ENCODE results near the gene PTPRQ.
"Not testable (repeated sequence)": the region's sequence is repeated elsewhere in the genome, so short reads cannot be mapped to it uniquely, and the experiment has no call there.

The PTPRQ gene

DNA sequence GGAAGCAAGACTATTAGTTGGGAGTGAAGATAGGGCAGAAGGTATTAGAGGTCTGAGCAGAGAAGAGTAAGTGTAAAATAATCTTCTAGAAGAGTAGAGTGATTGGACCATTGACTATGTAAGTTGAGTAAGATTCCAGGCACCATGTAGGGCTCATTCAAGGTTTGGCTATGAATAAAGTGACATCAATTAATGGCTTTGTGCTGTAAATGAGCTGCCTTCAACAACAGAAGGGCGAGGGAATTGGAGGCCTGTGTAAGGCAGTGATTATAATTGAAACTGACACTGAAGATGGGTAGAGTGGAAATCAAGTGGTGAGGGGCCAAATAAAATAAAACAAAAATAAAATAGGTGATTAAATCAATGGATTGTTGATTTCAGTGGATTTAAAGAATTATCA, 26.4 kb downstream of the PTPRQ start:
- WGBS (ENCODE audit: insufficient coverage, insufficient read length): no CpG with 5 or more reads among the region's 1 CpG

DNA sequence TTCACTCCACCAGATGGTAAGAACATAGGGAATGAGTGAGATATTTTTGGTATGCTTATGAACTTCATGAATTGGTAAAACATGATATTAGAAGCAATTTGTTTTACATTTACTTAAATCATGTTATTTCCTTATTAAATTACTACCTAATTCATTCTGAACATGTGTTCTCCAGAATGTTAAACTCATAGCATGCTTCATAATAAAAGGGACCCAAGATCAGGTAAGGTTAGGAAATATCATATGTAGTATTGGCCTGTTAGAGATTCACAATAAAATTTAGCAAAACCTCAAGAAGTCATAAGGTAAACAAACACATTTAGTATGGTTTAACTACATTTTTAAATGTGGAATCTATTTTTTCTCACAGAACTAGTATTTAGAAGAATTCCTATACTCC, 28.2 kb downstream of the PTPRQ start:
- Histone ChIP-seq H3K27ac (ENCODE audit: low read length) (no peak overlapping the region), H3K4me1 (ENCODE audit: control insufficient read depth, insufficient read depth, low read length) (no peaks in the 10 kb centered on the region), H3K36me3 (ENCODE audit: control insufficient read depth, insufficient read depth, low read length) (no peaks in the 10 kb centered on the region), H3K27me3 (ENCODE audit: control insufficient read depth, insufficient read depth, low read length) (no peaks in the 10 kb centered on the region), H3K9me3 (ENCODE audit: control insufficient read depth, insufficient read depth, low read length) (no peaks in the 10 kb centered on the region), H3K4me3 (ENCODE audit: low read length) (no peak overlapping the region)
- no peak for DNase-seq (ENCODE audit: low read depth, low spot score)

More for the DNA sequence above, 26.4 kb downstream of the PTPRQ start:
- Histone ChIP-seq H3K4me1 (ENCODE audit: control insufficient read depth, insufficient read depth, low read length) (no peaks in the 10 kb centered on the region), H3K9me3 (ENCODE audit: control insufficient read depth, insufficient read depth, low read length) (no peaks in the 10 kb centered on the region), H3K36me3 (ENCODE audit: control insufficient read depth, insufficient read depth, low read length) (no peaks in the 10 kb centered on the region), H3K27ac (ENCODE audit: low read length) (no peak overlapping the region), H3K27me3 (ENCODE audit: control insufficient read depth, insufficient read depth, low read length) (no peaks in the 10 kb centered on the region), H3K4me3 (ENCODE audit: low read length) (no peak overlapping the region)
- no peak for DNase-seq (ENCODE audit: low read depth, low spot score)

GRCh38 chr12:80472911-80473500, 29.0 kb downstream of the PTPRQ start:
- DNase-seq (ENCODE audit: low read depth, low spot score): no peak
- WGBS (ENCODE audit: insufficient coverage, insufficient read length): no CpG with 5 or more reads among the region's 4 CpGs
- H3K9me3 ChIP-seq (ENCODE audit: control insufficient read depth, insufficient read depth, low read length): no peaks in the 10 kb centered on the region
- H3K36me3 ChIP-seq (ENCODE audit: control insufficient read depth, insufficient read depth, low read length): no peaks in the 10 kb centered on the region
- H3K4me1 ChIP-seq (ENCODE audit: control insufficient read depth, insufficient read depth, low read length): no peaks in the 10 kb centered on the region
- H3K27me3 ChIP-seq (ENCODE audit: control insufficient read depth, insufficient read depth, low read length): no peaks in the 10 kb centered on the region
- no peak overlapping the region for H3K27ac ChIP-seq (ENCODE audit: low read length)
- no peak overlapping the region for H3K4me3 ChIP-seq (ENCODE audit: low read length)

DNA sequence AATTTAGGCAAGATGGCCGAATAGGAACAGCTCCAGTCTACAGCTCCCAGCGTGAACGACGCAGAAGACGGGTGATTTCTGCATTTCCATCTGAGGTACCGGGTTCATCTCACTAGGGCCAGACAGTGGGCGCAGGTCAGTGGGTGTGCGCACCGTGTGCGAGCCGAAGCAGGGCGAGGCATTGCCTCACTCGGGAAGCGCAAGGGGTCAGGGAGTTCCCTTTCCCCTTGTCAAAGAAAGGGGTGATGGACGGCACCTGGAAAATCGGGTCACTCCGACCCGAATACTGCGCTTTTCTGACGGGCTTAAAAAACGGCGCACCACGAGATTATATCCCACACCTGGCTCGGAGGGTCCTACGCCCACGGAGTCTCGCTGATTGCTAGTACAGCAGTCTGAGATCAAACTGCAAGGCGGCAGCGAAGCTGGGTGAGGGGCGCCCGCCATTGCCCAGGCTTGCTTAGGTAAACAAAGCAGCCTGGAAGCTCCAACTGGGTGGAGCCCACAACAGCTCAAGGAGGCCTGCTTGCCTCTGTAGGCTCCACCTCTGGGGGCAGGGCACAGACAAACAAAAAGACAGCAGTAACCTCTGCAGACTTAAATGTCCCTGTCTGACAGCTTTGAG, 33.6 kb downstream of the PTPRQ start:
- not testable (repeated sequence) for H3K36me3 ChIP-seq (ENCODE audit: control insufficient read depth, insufficient read depth, low read length); DNase-seq (ENCODE audit: low read depth, low spot score); H3K9me3 ChIP-seq (ENCODE audit: control insufficient read depth, insufficient read depth, low read length); H3K4me3 ChIP-seq (ENCODE audit: low read length); H3K27ac ChIP-seq (ENCODE audit: low read length); H3K27me3 ChIP-seq (ENCODE audit: control insufficient read depth, insufficient read depth, low read length); H3K4me1 ChIP-seq (ENCODE audit: control insufficient read depth, insufficient read depth, low read length)
- WGBS (ENCODE audit: insufficient coverage, insufficient read length): no CpG with 5 or more reads among the region's 31 CpGs

- Histone ChIP-seq H3K27me3 (ENCODE audit: control insufficient read depth, insufficient read depth, low read length) (no peaks in the 10 kb centered on the region), H3K4me3 (ENCODE audit: low read length) (no peak overlapping the region), H3K27ac (ENCODE audit: low read length) (no peak overlapping the region), H3K4me1 (ENCODE audit: control insufficient read depth, insufficient read depth, low read length) (no peaks in the 10 kb centered on the region), H3K9me3 (ENCODE audit: control insufficient read depth, insufficient read depth, low read length) (no peaks in the 10 kb centered on the region), H3K36me3 (ENCODE audit: control insufficient read depth, insufficient read depth, low read length) (no peaks in the 10 kb centered on the region)
- WGBS (ENCODE audit: insufficient coverage, insufficient read length): no CpG with 5 or more reads among the region's 2 CpGs
- no peak for DNase-seq (ENCODE audit: low read depth, low spot score)
Measured at GRCh38 chr12:80484746-80485145, 40.7 kb downstream of the PTPRQ start.

DNA sequence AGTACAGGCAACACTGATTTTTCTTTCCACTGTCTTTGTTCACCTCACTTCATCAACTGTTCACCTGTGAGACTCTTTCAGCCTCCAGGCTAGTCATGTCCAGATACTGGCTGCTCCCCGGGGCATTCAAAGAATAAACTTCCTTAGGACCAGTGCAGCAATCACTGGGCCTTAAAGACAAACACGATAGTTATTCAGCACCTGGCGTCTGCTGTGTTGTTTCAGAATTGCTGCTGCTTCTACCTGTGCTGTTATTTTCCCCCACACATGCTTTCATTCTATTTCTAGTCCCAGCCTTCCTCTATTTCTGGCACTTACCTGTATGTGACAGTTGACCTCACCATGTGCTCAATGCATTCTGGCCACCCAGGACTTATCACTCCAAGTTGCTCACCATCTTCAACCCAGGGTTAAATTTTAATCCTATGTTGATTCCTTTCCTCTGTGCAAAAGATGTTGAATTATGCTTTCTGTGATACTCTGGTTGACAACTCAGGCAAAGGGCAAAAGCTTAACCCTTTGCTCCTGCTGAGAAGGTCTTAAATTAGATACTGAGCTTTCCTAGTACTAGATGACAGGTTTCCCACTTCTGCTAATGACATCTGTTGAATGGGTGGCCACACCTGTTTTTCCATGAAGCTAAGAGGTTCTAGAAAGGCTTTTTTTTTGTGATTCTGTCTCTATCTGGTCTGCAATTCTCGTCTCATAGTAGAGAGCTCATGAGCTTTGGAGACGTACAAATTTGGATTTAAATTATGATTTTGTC, 41.4 kb downstream of the PTPRQ start:
- Histone ChIP-seq H3K27me3 (ENCODE audit: control insufficient read depth, insufficient read depth, low read length) (no peaks in the 10 kb centered on the region), H3K9me3 (ENCODE audit: control insufficient read depth, insufficient read depth, low read length) (no peaks in the 10 kb centered on the region), H3K36me3 (ENCODE audit: control insufficient read depth, insufficient read depth, low read length) (no peaks in the 10 kb centered on the region), H3K27ac (ENCODE audit: low read length) (no peak overlapping the region), H3K4me1 (ENCODE audit: control insufficient read depth, insufficient read depth, low read length) (no peaks in the 10 kb centered on the region), H3K4me3 (ENCODE audit: low read length) (no peak overlapping the region)
- WGBS (ENCODE audit: insufficient coverage, insufficient read length): no CpG with 5 or more reads among the region's 5 CpGs
- DNase-seq (ENCODE audit: low read depth, low spot score): no peak

DNA sequence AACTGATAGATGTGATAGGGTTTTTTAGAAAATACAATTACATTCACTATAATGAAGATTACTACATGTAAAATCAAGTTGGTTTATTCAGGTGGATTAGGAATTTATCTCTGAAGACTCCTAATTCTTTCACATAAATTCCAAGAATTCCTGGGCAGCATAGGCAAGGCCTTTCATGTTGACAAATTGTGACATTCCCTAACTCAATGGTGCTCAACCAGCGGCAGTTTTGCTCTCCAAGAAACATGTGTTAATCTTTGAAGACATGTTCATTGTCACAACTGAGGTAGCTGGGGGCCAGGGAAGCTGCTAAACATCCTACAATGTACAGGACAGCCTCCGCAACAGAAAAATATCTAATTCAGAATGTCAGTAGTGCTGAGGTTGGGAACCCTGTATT, 46.3 kb downstream of the PTPRQ start:
- Histone ChIP-seq H3K4me3 (ENCODE audit: low read length) (no peak overlapping the region), H3K4me1 (ENCODE audit: control insufficient read depth, insufficient read depth, low read length) (no peaks in the 10 kb centered on the region), H3K27me3 (ENCODE audit: control insufficient read depth, insufficient read depth, low read length) (no peaks in the 10 kb centered on the region), H3K9me3 (ENCODE audit: control insufficient read depth, insufficient read depth, low read length) (no peaks in the 10 kb centered on the region), H3K27ac (ENCODE audit: low read length) (no peak overlapping the region), H3K36me3 (ENCODE audit: control insufficient read depth, insufficient read depth, low read length) (no peaks in the 10 kb centered on the region)
- WGBS (ENCODE audit: insufficient coverage, insufficient read length): no CpG with 5 or more reads among the region's 2 CpGs
- no peak for DNase-seq (ENCODE audit: low read depth, low spot score)

- H3K27ac ChIP-seq (ENCODE audit: low read length): no peak overlapping the region
- no peak for DNase-seq (ENCODE audit: low read depth, low spot score)
- no peak overlapping the region for H3K4me3 ChIP-seq (ENCODE audit: low read length)
- H3K36me3 ChIP-seq (ENCODE audit: control insufficient read depth, insufficient read depth, low read length): no peaks in the 10 kb centered on the region
- no peaks in the 10 kb centered on the region for H3K9me3 ChIP-seq (ENCODE audit: control insufficient read depth, insufficient read depth, low read length)
- H3K27me3 ChIP-seq (ENCODE audit: control insufficient read depth, insufficient read depth, low read length): no peaks in the 10 kb centered on the region
- no peaks in the 10 kb centered on the region for H3K4me1 ChIP-seq (ENCODE audit: control insufficient read depth, insufficient read depth, low read length)
Measured at GRCh38 chr12:80491166-80491565, 47.1 kb downstream of the PTPRQ start.

DNA sequence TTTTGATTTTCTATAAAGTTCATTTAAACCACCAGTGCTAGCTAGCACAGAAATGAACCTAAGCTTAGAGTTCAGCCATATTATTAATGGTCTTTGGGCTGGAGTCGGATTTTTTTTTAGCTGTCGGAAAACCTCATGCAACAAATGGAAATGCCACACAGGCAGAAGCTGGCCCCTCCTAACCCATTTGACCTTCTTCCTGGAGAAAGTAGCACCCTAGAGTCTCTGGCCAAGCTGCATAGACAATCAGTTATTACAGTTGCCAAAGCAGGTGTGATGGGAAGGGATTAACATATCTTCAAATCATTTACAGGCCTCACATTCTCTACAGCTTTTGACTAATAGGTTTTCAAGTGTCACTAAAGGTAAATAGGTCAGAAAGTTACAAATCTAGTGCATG, 49.4 kb downstream of the PTPRQ start:
- Histone ChIP-seq H3K9me3 (ENCODE audit: control insufficient read depth, insufficient read depth, low read length) (no peaks in the 10 kb centered on the region), H3K36me3 (ENCODE audit: control insufficient read depth, insufficient read depth, low read length) (no peaks in the 10 kb centered on the region), H3K4me1 (ENCODE audit: control insufficient read depth, insufficient read depth, low read length) (no peaks in the 10 kb centered on the region), H3K4me3 (ENCODE audit: low read length) (no peak overlapping the region), H3K27me3 (ENCODE audit: control insufficient read depth, insufficient read depth, low read length) (no peaks in the 10 kb centered on the region), H3K27ac (ENCODE audit: low read length) (no peak overlapping the region)
- no CpG with 5 or more reads among the region's 2 CpGs for WGBS (ENCODE audit: insufficient coverage, insufficient read length)
- no peak for DNase-seq (ENCODE audit: low read depth, low spot score)

DNA sequence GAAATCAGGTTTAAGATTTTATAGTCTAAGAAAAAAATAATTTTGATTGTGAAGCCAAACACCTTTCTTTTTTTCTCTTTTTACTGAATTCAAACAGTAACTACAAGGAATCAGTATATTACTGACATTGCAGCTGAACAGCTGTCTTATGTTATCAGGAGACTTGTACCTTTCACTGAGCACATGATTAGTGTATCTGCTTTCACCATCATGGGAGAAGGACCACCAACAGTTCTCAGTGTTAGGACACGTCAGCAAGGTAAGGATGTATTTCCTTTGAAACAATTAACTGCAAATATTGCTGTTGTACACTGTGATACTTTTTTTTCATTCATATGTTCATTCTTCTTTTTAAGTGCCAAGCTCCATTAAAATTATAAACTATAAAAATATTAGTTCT, 50.8 kb downstream of the PTPRQ start:
- Histone ChIP-seq H3K36me3 (ENCODE audit: control insufficient read depth, insufficient read depth, low read length) (no peaks in the 10 kb centered on the region), H3K4me1 (ENCODE audit: control insufficient read depth, insufficient read depth, low read length) (no peaks in the 10 kb centered on the region), H3K9me3 (ENCODE audit: control insufficient read depth, insufficient read depth, low read length) (no peaks in the 10 kb centered on the region), H3K27ac (ENCODE audit: low read length) (no peak overlapping the region), H3K4me3 (ENCODE audit: low read length) (no peak overlapping the region), H3K27me3 (ENCODE audit: control insufficient read depth, insufficient read depth, low read length) (no peaks in the 10 kb centered on the region)
- DNase-seq (ENCODE audit: low read depth, low spot score): no peak
- WGBS (ENCODE audit: insufficient coverage, insufficient read length): no CpG with 5 or more reads among the region's 1 CpG

Data from iPS DF 6.9 (cell line).